ENCODE data around the gene COX4I2.
"Not testable (repeated sequence)": the region's sequence is repeated elsewhere in the genome, so short reads cannot be mapped to it uniquely, and the experiment has no call there.

COX4I2 gene

GRCh38 chr20:31664696-31665354 is 27.1 kb downstream of the COX4I2 start:
- ChIA-PET CTCF (interaction anchor here (0.6 to 2.3 kb wide), 2 partner anchors 59 to 108 kb away, joined by 3 to 13 read pairs; partner anchors contain the start of gene BCL2L1), POLR2A (interaction anchor here (0.8 to 9.0 kb wide), 4 partner anchors 10 to 74 kb away, joined by 3 to 114 read pairs (median 4); partner anchors contain the start of genes BCL2L1, ID1 and TPX2)
- DNase-seq (ENCODE audit: extremely low spot score) = no peak
- TF ChIP-seq FOXA1 (IDR thresholded peaks at IDR 0.05) (no peak), HDGF (IDR thresholded peaks at IDR 0.05; ENCODE audit: borderline replicate concordance) (no peak), ZNF384 (IDR thresholded peaks at IDR 0.05) (no peak), LEF1 (IDR thresholded peaks at IDR 0.05; ENCODE audit: borderline replicate concordance) (no peak), NFRKB (IDR thresholded peaks at IDR 0.05) (no peak), ARNT (IDR thresholded peaks at IDR 0.05) (no peak), ELF4 (IDR thresholded peaks at IDR 0.05) (no peak), PKNOX1 (IDR thresholded peaks at IDR 0.05) (no peak), FOXK2 (IDR thresholded peaks at IDR 0.05) (no peak)

- no peak for DNase-seq (ENCODE audit: extremely low spot score)
- CTCF ChIA-PET = interaction anchor here (2.3 kb wide), 1 partner anchor 58 kb away, joined by 13 read pairs; the partner anchor contains the start of gene BCL2L1
- POLR2A ChIA-PET = interaction anchor here (1.2 to 9.0 kb wide), 2 partner anchors 58 to 61 kb away, joined by 3 to 114 read pairs; partner anchors contain the start of genes BCL2L1 and ID1
- no peak for TF ChIP-seq FOXM1 (IDR thresholded peaks at IDR 0.05; ENCODE audit: borderline replicate concordance)
- no peak for TF ChIP-seq FOXA1 (IDR thresholded peaks at IDR 0.05)
- no peak for TF ChIP-seq PKNOX1 (IDR thresholded peaks at IDR 0.05)
- no peak for TF ChIP-seq LEF1 (IDR thresholded peaks at IDR 0.05; ENCODE audit: borderline replicate concordance)
- TF ChIP-seq ELF4 (IDR thresholded peaks at IDR 0.05) = no peak
- TF ChIP-seq HDGF (IDR thresholded peaks at IDR 0.05; ENCODE audit: borderline replicate concordance) = no peak
- TF ChIP-seq ARNT (IDR thresholded peaks at IDR 0.05) = no peak
- TF ChIP-seq FOXK2 (IDR thresholded peaks at IDR 0.05) = no peak
- TF ChIP-seq L3MBTL2 (conservative IDR thresholded peaks at IDR 0.05) = no peak
- no peak for TF ChIP-seq BHLHE40 (IDR thresholded peaks at IDR 0.05; ENCODE audit: borderline replicate concordance)
- no peak for TF ChIP-seq SP1 (IDR thresholded peaks at IDR 0.05)
Observed at GRCh38 chr20:31665753-31666152, 28.0 kb downstream of the COX4I2 start.

GRCh38 chr20:31666258-31667042 is 28.7 kb downstream of the COX4I2 start:
- no peak for DNase-seq (ENCODE audit: extremely low spot score)
- POLR2A ChIA-PET = interaction anchor here (1.1 to 9.0 kb wide), 2 partner anchors 57 kb away, joined by 3 to 114 read pairs; partner anchors contain the start of gene BCL2L1
- no peak for TF ChIP-seq L3MBTL2 (conservative IDR thresholded peaks at IDR 0.05)
- TF ChIP-seq ZNF384 (IDR thresholded peaks at IDR 0.05) = no peak
- no peak for TF ChIP-seq ELF4 (IDR thresholded peaks at IDR 0.05)
- TF ChIP-seq TARDBP (IDR thresholded peaks at IDR 0.05) = no peak
- no peak for TF ChIP-seq PKNOX1 (IDR thresholded peaks at IDR 0.05)
- no peak for TF ChIP-seq CTBP1 (IDR thresholded peaks at IDR 0.05; ENCODE audit: borderline replicate concordance)
- TF ChIP-seq SP1 (IDR thresholded peaks at IDR 0.05) = no peak
- TF ChIP-seq FOXA1 (IDR thresholded peaks at IDR 0.05) = no peak
- TF ChIP-seq FOXM1 (IDR thresholded peaks at IDR 0.05; ENCODE audit: borderline replicate concordance) = no peak
- no peak for TF ChIP-seq SUZ12 (IDR thresholded peaks at IDR 0.05)
- TF ChIP-seq LEF1 (IDR thresholded peaks at IDR 0.05; ENCODE audit: borderline replicate concordance) = no peak
- no peak for TF ChIP-seq HDGF (IDR thresholded peaks at IDR 0.05; ENCODE audit: borderline replicate concordance)
- TF ChIP-seq BHLHE40 (IDR thresholded peaks at IDR 0.05; ENCODE audit: borderline replicate concordance) = no peak
- no peak for TF ChIP-seq NFRKB (IDR thresholded peaks at IDR 0.05)
- no peak for TF ChIP-seq FOXK2 (IDR thresholded peaks at IDR 0.05)
- CTCF ChIA-PET = interaction anchor here (2.3 kb wide), 1 partner anchor 57 kb away, joined by 13 read pairs; the partner anchor contains the start of gene BCL2L1

GRCh38 chr20:31667315-31668285 is 29.9 kb downstream of the COX4I2 start:
- POLR2A ChIA-PET = interaction anchor here (1.1 kb wide), 1 partner anchor 56 kb away, joined by 3 read pairs; no protein-coding TSS in a partner anchor
- CTCF ChIA-PET = interaction anchor here (0.5 kb wide), 1 partner anchor 54 kb away, joined by 4 read pairs; no protein-coding TSS in a partner anchor
- DNase-seq (ENCODE audit: extremely low spot score) = no peak
- TF ChIP-seq SP1 (IDR thresholded peaks at IDR 0.05) (no peak), SUZ12 (IDR thresholded peaks at IDR 0.05) (no peak)

GRCh38 chr20:31668944-31669343 is 31.2 kb downstream of the COX4I2 start:
- DNase-seq (ENCODE audit: extremely low spot score); POLR2A ChIA-PET: not testable (repeated sequence)
- CTCF ChIA-PET = interaction anchor here (1.7 kb wide), 1 partner anchor 55 kb away, joined by 6 read pairs; no protein-coding TSS in a partner anchor
